ENCODE data around the gene MARCHF2.

Gene MARCHF2

GRCh38 chr19:8452446-8453123, 39.5 kb downstream of the MARCHF2 start:
- DNase-seq (ENCODE audit: low read depth), result no peak
- TF ChIP-seq CTCF (IDR thresholded peaks at IDR 0.05; ENCODE audit: low read depth, low read length, missing control alignments), result no peak
- no peak overlapping the region for H3K4me3 ChIP-seq (ENCODE audit: low read depth, low read length)

GRCh38 chr19:8453616-8454015, 40.5 kb downstream of the MARCHF2 start:
- TF ChIP-seq CTCF (IDR thresholded peaks at IDR 0.05; ENCODE audit: low read depth, low read length, missing control alignments), result no peak
- H3K4me3 ChIP-seq (ENCODE audit: low read depth, low read length), result no peak overlapping the region
- no peak for DNase-seq (ENCODE audit: low read depth)

GRCh38 chr19:8454218-8454617, 41.1 kb downstream of the MARCHF2 start:
- no peak for DNase-seq (ENCODE audit: low read depth)
- no peak for TF ChIP-seq CTCF (IDR thresholded peaks at IDR 0.05; ENCODE audit: low read depth, low read length, missing control alignments)
- no peak overlapping the region for H3K4me3 ChIP-seq (ENCODE audit: low read depth, low read length)

DNA sequence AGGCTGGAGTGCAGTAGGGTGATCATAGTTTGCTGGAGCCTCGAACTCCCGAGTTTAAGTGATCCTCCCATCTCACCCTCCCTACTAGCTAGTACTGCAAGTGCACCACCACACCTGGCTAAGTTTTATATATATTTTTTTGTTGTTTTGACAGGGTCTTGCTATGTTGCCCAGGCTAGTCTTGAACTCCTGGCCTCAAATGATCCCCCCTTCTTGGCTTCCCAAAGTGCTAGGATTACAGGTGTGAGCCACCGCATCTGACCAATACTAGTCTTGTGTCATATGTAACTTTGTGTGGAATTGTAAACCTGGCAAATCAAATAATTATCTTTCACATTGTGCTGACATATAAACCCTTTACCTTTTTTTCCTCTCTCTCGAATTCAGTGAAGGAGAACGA, 41.9 kb downstream of the MARCHF2 start:
- TF ChIP-seq CTCF (IDR thresholded peaks at IDR 0.05; ENCODE audit: low read depth, low read length, missing control alignments), result no peak
- no peak overlapping the region for H3K4me3 ChIP-seq (ENCODE audit: low read depth, low read length)
- DNase-seq (ENCODE audit: low read depth), result no peak

DNA sequence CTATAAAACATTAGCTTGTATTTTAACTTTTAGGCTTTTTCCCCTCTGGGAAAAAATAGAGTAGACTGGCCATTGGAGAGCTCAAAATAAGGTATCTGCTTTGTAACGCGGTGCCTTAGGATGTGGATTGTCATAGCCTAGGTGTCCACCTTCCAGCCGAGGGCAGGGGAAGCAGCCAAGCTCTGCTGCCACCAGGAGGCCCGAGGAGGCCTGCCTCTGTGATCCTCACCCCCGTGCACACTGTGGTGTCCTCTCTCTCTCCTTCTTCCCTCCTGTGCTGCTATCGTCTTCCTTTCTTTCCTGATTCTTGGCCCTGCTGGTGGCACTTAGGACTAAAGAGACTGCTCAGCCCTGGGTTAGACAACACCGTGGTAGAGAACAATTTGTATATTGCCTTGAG, 43.0 kb downstream of the MARCHF2 start:
- peak; percentile 3 for TF ChIP-seq CTCF (IDR thresholded peaks at IDR 0.05; ENCODE audit: low read depth, low read length, missing control alignments)
- no peak for DNase-seq (ENCODE audit: low read depth)
- H3K4me3 ChIP-seq (ENCODE audit: low read depth, low read length), result no peak overlapping the region

DNA sequence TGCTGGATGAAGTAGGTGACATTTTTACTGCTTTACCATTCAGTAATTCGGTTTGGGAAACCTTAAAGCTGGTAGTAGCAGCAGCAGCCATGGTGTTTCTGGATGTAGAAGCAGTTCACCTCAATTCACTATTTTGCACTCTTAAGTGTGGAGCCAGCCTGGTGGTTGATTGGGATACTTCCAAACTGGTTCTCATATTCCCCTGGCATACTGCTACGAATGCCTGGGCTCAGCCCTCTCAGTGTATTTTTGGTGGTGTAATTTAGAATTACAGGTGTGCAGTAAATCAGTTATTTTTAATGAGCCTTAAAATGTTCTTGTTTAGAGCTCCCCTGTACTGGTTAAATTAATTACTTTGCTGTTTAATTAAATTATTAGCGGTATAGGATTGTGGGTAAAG, 44.1 kb downstream of the MARCHF2 start:
- no peak for TF ChIP-seq CTCF (IDR thresholded peaks at IDR 0.05; ENCODE audit: low read depth, low read length, missing control alignments)
- DNase-seq (ENCODE audit: low read depth), result no peak
- H3K4me3 ChIP-seq (ENCODE audit: low read depth, low read length), result no peak overlapping the region

GRCh38 chr19:8457827-8458226, 44.7 kb downstream of the MARCHF2 start:
- H3K4me3 ChIP-seq (ENCODE audit: low read depth, low read length), result no peak overlapping the region
- TF ChIP-seq CTCF (IDR thresholded peaks at IDR 0.05; ENCODE audit: low read depth, low read length, missing control alignments), result no peak
- no peak for DNase-seq (ENCODE audit: low read depth)

All from GM12864 (cell line).